GM19452 (cell line): ENCODE data around the gene MSL3B.

Source experiments
- ATAC-seq: cut with Tn5 transposase; IDR thresholded peaks from one replicate; pipeline ENCODE4 v1.9.1; 2021; ENCODE audit not compliant: unreplicated experiment

Gene MSL3B

DNA sequence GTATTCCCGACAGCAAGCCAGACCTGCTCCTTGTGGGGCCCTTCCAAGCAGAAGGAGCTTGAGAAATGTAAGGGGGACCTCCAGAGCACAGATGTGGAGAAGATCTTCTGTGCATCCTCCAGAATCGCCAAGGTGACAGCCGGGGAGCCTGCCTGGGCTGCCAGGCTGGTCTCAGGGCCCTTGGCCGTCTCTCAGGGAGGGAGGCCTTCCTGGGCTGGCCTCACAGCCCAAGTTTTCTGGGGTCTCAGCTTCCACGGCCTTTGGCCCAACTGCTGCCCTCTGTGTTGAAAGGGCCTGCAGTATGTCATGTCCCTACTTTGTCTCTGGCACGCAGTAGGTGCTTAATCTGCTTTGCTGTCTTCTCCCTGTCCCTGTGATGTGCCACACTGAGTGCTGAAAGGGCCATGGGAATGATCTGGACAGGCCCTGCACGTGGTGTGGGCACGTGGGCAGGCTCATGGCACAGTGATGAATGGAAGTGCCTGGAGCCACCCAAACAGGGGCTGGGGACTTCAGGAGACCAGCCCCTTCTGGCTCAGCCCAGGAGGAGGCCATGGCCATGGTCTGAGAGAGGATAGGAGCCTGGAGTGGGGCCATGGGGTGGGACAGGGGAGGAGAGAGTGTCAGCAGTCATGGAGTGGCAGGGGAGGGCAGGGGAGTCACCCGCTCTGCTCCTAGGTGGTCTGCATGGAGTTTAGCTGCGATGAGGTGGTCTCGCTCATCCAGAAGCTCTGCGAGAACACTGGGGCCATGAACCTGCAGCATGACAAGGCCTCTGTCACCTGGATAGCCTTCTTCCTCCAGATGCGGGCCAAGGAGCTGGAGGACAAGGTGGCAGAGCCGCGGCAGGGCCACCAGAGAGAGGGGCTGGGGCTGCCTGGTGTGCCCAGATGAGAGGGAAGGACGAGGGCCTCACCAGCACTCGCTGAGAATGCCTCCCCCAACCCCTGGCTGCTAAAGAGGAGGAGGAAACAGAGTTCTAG is 49.3 kb downstream of the MSL3B start:
- ATAC-seq = no peak

DNA sequence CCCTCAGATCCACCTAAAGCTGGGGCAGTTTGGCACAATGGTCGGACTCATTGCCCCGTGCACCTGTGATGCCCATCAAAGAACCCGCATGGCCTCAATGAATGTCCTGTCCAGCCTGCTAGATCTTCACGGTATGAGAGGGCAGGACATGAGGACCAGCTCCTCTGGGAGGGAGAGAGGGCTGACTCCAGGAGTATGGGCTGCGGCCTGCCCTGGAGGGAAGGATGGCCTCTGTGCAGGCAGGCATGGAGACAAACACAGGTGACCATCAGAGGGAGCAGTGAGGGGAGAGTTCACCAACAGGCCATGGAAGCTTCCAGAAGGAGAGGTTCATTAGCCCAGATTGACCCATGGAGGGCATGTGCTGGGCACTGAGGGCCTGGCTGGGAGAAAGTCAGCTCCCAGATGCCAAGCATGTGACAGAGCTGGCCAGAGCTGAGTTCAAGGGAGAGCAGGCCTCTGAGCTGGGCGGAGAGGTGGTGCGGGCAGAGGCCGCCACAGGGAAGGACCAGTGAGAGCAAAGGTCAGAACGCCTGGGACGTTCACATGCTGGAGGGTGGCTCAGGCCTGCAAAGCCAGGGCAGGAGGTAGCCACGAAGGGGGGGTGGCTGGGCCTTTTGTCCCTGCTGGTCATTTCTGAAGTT is 50.1 kb downstream of the MSL3B start:
- no peak for ATAC-seq

DNA sequence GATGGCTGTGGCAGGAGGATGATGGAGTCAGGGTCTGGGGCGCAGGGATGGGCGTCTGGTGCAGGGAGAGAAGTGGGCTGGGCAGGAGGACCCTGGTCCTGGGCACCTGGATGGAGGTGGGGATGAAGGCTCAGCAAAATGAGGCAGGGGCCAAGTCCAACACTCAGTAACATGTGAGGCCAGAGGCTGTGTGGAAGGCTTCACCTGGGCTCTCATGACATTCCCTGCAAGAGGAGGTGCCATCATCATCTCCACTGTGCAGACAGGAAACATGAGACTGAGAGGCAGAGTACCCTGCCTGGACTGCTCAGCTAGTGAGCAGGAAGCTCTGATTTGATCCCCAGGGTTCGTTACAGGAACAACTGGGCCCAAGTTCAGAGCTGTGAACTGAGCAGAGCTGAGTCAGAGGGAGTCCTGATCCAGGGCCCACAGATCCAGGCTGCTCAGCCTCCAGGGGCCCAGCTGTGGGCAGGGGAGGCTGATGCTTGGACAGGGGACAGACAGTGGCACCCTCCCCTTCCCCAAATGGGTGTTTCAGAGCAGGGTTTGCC is 50.8 kb downstream of the MSL3B start:
- no peak for ATAC-seq

DNA sequence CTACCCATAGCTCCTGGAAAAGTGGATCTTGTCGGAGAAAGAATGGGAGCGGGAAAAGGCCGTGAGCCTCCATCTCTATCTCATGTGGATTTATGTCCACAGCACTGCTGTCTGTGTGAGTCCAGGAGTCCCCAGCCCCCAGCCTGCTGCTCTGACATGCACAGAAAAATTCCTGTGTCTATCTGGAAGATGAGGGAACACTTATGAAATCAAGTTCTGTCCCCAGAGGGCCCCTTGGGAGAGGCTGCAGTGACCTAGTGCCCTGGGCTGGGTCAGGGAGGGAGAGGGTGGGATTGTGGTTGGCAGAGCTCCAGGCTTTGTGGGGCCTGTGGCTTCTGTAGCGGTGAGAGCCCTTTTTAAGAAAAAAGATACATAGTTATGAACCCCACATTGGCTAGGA is 51.4 kb downstream of the MSL3B start:
- no peak for ATAC-seq

DNA sequence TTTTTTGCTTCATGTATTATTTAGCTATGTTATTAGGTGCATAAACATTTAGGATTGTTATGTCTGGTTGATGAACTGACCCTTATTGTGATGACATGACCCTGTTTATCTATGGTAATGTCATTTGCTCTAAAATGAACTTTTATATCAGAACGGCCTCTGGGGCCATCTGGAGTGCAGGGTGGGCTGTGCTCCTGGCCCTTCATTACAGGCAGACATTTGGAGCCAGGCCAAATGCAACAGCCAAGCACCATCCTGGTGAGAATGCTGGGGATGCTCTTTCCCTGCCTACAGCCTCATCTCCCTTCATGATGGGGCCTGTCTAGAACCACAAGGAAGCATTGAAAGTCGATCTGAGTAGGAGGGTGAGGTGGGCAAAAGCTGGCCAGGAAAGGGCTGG is 51.9 kb downstream of the MSL3B start:
- no peak for ATAC-seq

DNA sequence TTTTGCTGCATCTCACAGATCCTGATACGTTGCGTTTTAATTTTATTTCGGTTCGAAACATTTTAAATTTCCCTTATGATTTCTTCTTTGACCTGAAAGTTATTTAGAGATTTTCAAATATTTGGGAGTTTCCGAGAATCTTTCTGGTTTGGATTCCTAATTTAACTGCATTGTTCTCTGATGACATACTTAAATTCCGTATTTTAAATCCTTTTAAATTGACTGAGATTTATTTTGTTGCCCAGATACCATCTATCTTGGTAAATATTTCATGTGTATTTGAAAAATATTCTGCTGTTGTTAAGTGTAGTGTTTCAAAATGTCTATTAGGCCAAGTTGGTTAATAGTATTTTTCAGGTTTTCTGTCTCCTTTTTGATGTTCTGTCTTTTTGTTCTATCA is 52.3 kb downstream of the MSL3B start:
- ATAC-seq = no peak
